CD14-positive monocyte (primary cell): ENCODE results near the gene NSUN7. TPM values are rescaled to one million over a fixed set of nuclear protein-coding genes. Genes with fewer than 3 reads are reported as not detected.

ENCODE experiments used
- DNase-seq, 3 donors: peaks; one replicate each; pipeline ENCODE4 v3.0.0-alpha.2; 2011 to 2022
- H2AFZ ChIP-seq: 2 replicates; pipeline ENCODE4 v1.6.0; 2012; ENCODE audit warnings: mild to moderate bottlenecking, low read depth, low read length, inconsistent platforms; ENCODE audit not compliant: insufficient read depth, poor library complexity, severe bottlenecking
- H3K27ac ChIP-seq, 2 donors: 1 replicate in 1 of 2; 2 replicates in 1 of 2; pipeline ENCODE4 v1.5.1; 2012 to 2013; ENCODE audit warnings: low read length in 2 of 2, control low read depth in 1 of 2, inconsistent platforms in 1 of 2, low read depth in 1 of 2, mild to moderate bottlenecking in 1 of 2
- H3K27me3 ChIP-seq, 2 donors: one replicate each; pipeline versions ENCODE4 v1.6.0 to v1.6.1; 2011 to 2013; ENCODE audit warnings: low read length in 2 of 2; ENCODE audit not compliant: control insufficient read depth in 2 of 2, insufficient read depth in 2 of 2
- H3K36me3 ChIP-seq, 2 donors: replicated peaks in 1 of 2; 1 replicate in 1 of 2; 2 replicates in 1 of 2; pipeline versions ENCODE4 v1.5.1 to v1.6.1; 2012 to 2013; ENCODE audit warnings: low read length in 2 of 2, control low read depth in 1 of 2, inconsistent platforms in 1 of 2, mild to moderate bottlenecking in 1 of 2; ENCODE audit not compliant: insufficient read depth in 2 of 2, control insufficient read depth in 1 of 2
- H3K4me1 ChIP-seq, 2 donors: 1 replicate in 1 of 2; 2 replicates in 1 of 2; pipeline versions ENCODE4 v1.5.1 to v1.6.1; 2012 to 2013; ENCODE audit warnings: low read length in 2 of 2, control low read depth in 1 of 2, inconsistent platforms in 1 of 2, mild to moderate bottlenecking in 1 of 2, moderate library complexity in 1 of 2; ENCODE audit not compliant: insufficient read depth in 2 of 2, control insufficient read depth in 1 of 2
- H3K4me2 ChIP-seq: replicated peaks from 2 replicates; pipeline ENCODE3; 2012; ENCODE audit warnings: low read length, moderate library complexity, mild to moderate bottlenecking; ENCODE audit not compliant: poor library complexity, severe bottlenecking; ENCODE audit errors: extremely low read depth
- H3K4me3 ChIP-seq, 3 experiments: fragments of 200-600 bp in 1 of 3; sonication (generic) in 1 of 3; replicated peaks in 1 of 3; 1 replicate in 2 of 3; 2 replicates in 1 of 3; pipeline ENCODE4 v1.5.1; 2011 to 2013; ENCODE audit warnings: low read length in 3 of 3, mild to moderate bottlenecking in 3 of 3, control low read depth in 2 of 3, low read depth in 2 of 3, inconsistent platforms in 1 of 3, moderate library complexity in 1 of 3
- H3K79me2 ChIP-seq: 2 replicates; pipeline ENCODE4 v1.6.0; 2012; ENCODE audit warnings: mild to moderate bottlenecking, control low read depth, inconsistent platforms, low read length, moderate library complexity; ENCODE audit not compliant: insufficient read depth
- H3K9ac ChIP-seq: 2 replicates; pipeline ENCODE4 v1.6.0; 2017; ENCODE audit warnings: low read length, mild to moderate bottlenecking; ENCODE audit not compliant: insufficient read depth, poor library complexity, severe bottlenecking
- H3K9me3 ChIP-seq, 2 donors: replicated peaks in 1 of 2; 1 replicate in 1 of 2; 2 replicates in 1 of 2; pipeline versions ENCODE4 v1.5.1 to v1.6.1; 2012 to 2013; ENCODE audit warnings: low read length in 2 of 2, control low read depth in 1 of 2; ENCODE audit not compliant: control insufficient read depth in 1 of 2, insufficient read depth in 1 of 2
- H4K20me1 ChIP-seq: 2 replicates; pipeline ENCODE4 v1.6.0; 2012; ENCODE audit warnings: mild to moderate bottlenecking, low read length, control low read depth, moderate library complexity; ENCODE audit not compliant: insufficient read depth
- H3K27ac Mint-ChIP-seq, 7 donors: one replicate each; pipeline ENCODE4 v1.8.0; 2020; ENCODE audit warnings: mild to moderate bottlenecking in 7 of 7, mixed read lengths in 7 of 7, moderate library complexity in 6 of 7, inconsistent platforms in 2 of 7
- H3K27me3 Mint-ChIP-seq, 3 donors: one replicate each; pipeline ENCODE4 v1.8.0; 2021 to 2022; ENCODE audit warnings: low read depth in 3 of 3, mild to moderate bottlenecking in 3 of 3, mixed read lengths in 3 of 3, moderate library complexity in 3 of 3, inconsistent platforms in 1 of 3
- H3K36me3 Mint-ChIP-seq, 2 donors: one replicate each; pipeline ENCODE4 v1.8.0; 2020; ENCODE audit warnings: mixed read lengths in 2 of 2, inconsistent platforms in 1 of 2, mild to moderate bottlenecking in 1 of 2
- H3K4me1 Mint-ChIP-seq: one replicate; pipeline ENCODE4 v1.8.0; 2020; ENCODE audit warnings: mild to moderate bottlenecking, mixed read lengths
- H3K4me3 Mint-ChIP-seq, 2 donors: one replicate each; pipeline ENCODE4 v1.8.0; 2020; ENCODE audit warnings: mild to moderate bottlenecking in 2 of 2, mixed read lengths in 2 of 2, moderate library complexity in 1 of 2
- H3K9me3 Mint-ChIP-seq, 7 donors: one replicate each; pipeline ENCODE4 v1.8.0; 2020 to 2022; ENCODE audit warnings: mixed read lengths in 7 of 7, mild to moderate bottlenecking in 6 of 7, moderate library complexity in 6 of 7, inconsistent platforms in 2 of 7
- CTCF ChIP-seq: fragments of 200-600 bp; IDR thresholded peaks from one replicate; pipeline ENCODE4 v1.8.0; 2022; ENCODE audit warnings: antibody characterized with exemption, mild to moderate bottlenecking
- WGBS: methylation state at CpG from one replicate; pipeline ENCODE4 v1.1.5; 2013; ENCODE audit warnings: missing lambda C conversion rate; ENCODE audit not compliant: insufficient coverage; 5-methylcytosine and 5-hydroxymethylcytosine counted together
- intact Hi-C, 2 donors: fragments of 100-400 bp; cut with micrococcal nuclease; formaldehyde crosslinking; loops; one replicate each; pipeline versions ENCODE4 v1.15.0 to v1.15.1; 2023
- polyA plus RNA-seq, 3 donors: library from polyadenylated mRNA; depleted of rRNA in 1 of 3; unstranded in 2 of 3; stranded (reverse) in 1 of 3; fragments of 300-500 nt in 2 of 3; fragments of >200 nt in 1 of 3; fragmentation: Illumina TruSeq in 2 of 3; gene quantifications; 1 replicate in 2 of 3; 2 replicates in 1 of 3; pipeline ENCODE4 v1.2.3, GENCODE V29; 2012 to 2021

NSUN7 gene
- polyA plus RNA-seq, 3 donors = 0.21 to 0.62 (median 0.57) TPM

GRCh38 chr4:40820101-40820500 lies 70.3 kb downstream of the NSUN7 start:
- DNase-seq = no peak
- WGBS = 96% methylated on average over 9 of the region's 11 CpGs
- peaks cover 0 to 3% (median 0%) of the 10 kb centered on the region in 3 donors for H3K27me3 Mint-ChIP-seq

GRCh38 chr4:40822420-40823166 lies 72.8 kb downstream of the NSUN7 start:
- Histone ChIP-seq H3K27me3 (no peaks in the 10 kb centered on the region), H3K79me2 (no peaks in the 10 kb centered on the region), H3K9me3 (no peaks in the 10 kb centered on the region), H3K4me1 (no peaks in the 10 kb centered on the region), H3K4me3 (no peak overlapping the region), H3K36me3 (peaks cover 0 to 2% of the 10 kb centered on the region in 2 donors), H4K20me1 (no peaks in the 10 kb centered on the region), H3K4me2 (no peak overlapping the region), H3K27ac (no peak overlapping the region), H3K9ac (no peak overlapping the region), H2AFZ (no peak overlapping the region)
- peaks cover 0 to 3% (median 0%) of the 10 kb centered on the region in 3 donors for H3K27me3 Mint-ChIP-seq
- no peak for TF ChIP-seq CTCF
- no peak for DNase-seq
- H3K4me1 Mint-ChIP-seq = no peaks in the 10 kb centered on the region
- H3K27ac Mint-ChIP-seq = peak overlapping the region in 1 of 7 donors; percentile 80
- intact Hi-C loops = loop anchor here in 1 of 2 donors (5.0 kb wide), 1 partner anchor 35 kb away; no protein-coding TSS in a partner anchor
- H3K9me3 Mint-ChIP-seq = peaks cover 0 to 3% (median 0%) of the 10 kb centered on the region in 7 donors
- H3K4me3 Mint-ChIP-seq = no peak overlapping the region
- 99% methylated on average over 8 of the region's 8 CpGs for WGBS
- H3K36me3 Mint-ChIP-seq = peaks cover 3 to 16% of the 10 kb centered on the region in 2 donors

More at GRCh38 chr4:40820101-40820500, 70.3 kb downstream of the NSUN7 start:
- Mint-ChIP-seq H3K4me3 (no peak overlapping the region), H3K27ac (no peak overlapping the region), H3K4me1 (peaks cover 3% of the 10 kb centered on the region), H3K9me3 (peaks cover 0 to 3% (median 0%) of the 10 kb centered on the region in 7 donors), H3K36me3 (peaks cover 3 to 16% of the 10 kb centered on the region in 2 donors)
- H3K9ac ChIP-seq = no peak overlapping the region
- H3K4me3 ChIP-seq = no peak overlapping the region
- no peaks in the 10 kb centered on the region for H3K79me2 ChIP-seq
- no peak overlapping the region for H3K4me2 ChIP-seq
- no peaks in the 10 kb centered on the region for H4K20me1 ChIP-seq
- no peak for TF ChIP-seq CTCF
- H3K27ac ChIP-seq = no peak overlapping the region
- no peaks in the 10 kb centered on the region for H3K4me1 ChIP-seq
- intact Hi-C loops = loop anchor here in 1 of 2 donors (5.0 kb wide), 1 partner anchor 37 kb away; no protein-coding TSS in a partner anchor
- H3K9me3 ChIP-seq = no peaks in the 10 kb centered on the region
- H3K36me3 ChIP-seq = peaks cover 0 to 2% of the 10 kb centered on the region in 2 donors
- no peak overlapping the region for H2AFZ ChIP-seq
- H3K27me3 ChIP-seq = no peaks in the 10 kb centered on the region
